Right lobe of liver (tissue), 4 donors: ENCODE data around the gene PKD1.

Experiments
- POLR2A ChIP-seq: fragments of 450-650 bp; IDR thresholded peaks from one replicate; pipeline ENCODE4 v1.6.1; 2017; ENCODE audit warnings: antibody characterized with exemption, mild to moderate bottlenecking
- TF ChIP-seq, protein P1 (sequence below), 4 donors: fragments of 200-600 bp in 3 of 4; fragments of 450-650 bp in 1 of 4; IDR thresholded peaks; one replicate each; pipeline versions ENCODE4 v1.5.1 to v1.8.0; 2016 to 2022; ENCODE audit warnings: antibody characterized with exemption in 4 of 4, mild to moderate bottlenecking in 2 of 4
- donor health status: DM: no; HTN: no; CAD: no.
- donor health status: DM: no; HTN: no; CAD: no.
- donor health status: DM: no; HTN: yes; CAD: no.

DNA sequence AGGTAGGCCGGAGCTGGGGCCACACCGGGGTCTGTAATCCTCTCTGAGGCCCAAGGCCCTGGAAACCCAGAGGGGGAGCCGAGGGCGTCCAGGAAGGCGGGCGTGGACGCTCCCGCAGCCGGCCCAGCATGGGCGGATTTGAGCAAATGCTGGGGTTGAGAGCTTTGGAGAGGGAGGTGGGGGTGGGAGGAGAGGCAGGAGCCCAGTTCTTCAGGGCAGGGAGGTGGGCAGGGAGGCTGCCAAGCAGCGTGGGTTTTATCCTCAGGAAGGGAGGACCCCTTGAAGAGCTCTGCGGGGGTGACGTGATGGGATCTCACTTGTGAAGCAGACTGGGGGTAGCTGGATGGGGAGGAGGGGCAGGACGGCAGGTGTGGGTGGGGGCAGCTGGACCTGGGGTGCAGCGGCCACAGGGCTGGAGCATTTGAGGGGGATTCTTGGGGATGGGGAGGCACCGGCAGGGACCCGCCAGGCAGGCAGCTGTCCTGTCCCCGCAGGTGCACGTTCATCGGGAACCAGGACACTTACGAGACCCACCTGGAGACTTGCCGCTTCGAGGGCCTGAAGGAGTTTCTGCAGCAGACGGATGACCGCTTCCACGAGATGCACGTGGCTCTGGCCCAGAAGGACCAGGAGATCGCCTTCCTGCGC lies 37.1 kb upstream of the PKD1 start:
- TF ChIP-seq, protein P1, sequence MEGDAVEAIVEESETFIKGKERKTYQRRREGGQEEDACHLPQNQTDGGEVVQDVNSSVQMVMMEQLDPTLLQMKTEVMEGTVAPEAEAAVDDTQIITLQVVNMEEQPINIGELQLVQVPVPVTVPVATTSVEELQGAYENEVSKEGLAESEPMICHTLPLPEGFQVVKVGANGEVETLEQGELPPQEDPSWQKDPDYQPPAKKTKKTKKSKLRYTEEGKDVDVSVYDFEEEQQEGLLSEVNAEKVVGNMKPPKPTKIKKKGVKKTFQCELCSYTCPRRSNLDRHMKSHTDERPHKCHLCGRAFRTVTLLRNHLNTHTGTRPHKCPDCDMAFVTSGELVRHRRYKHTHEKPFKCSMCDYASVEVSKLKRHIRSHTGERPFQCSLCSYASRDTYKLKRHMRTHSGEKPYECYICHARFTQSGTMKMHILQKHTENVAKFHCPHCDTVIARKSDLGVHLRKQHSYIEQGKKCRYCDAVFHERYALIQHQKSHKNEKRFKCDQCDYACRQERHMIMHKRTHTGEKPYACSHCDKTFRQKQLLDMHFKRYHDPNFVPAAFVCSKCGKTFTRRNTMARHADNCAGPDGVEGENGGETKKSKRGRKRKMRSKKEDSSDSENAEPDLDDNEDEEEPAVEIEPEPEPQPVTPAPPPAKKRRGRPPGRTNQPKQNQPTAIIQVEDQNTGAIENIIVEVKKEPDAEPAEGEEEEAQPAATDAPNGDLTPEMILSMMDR (IDR thresholded peaks at IDR 0.05) = no peak
- no peak for TF ChIP-seq POLR2A
